Bronchial epithelial cell (primary cell): ENCODE data around the gene RABGAP1L. TPM values are rescaled to one million over a fixed set of nuclear protein-coding genes. Genes with fewer than 3 reads are reported as not detected.

ENCODE experiments used
- DNase-seq: peaks from one replicate; pipeline ENCODE4 v3.0.0-alpha.2; 2010; ENCODE audit warnings: low read depth
- FAIRE-seq: peaks from 2 replicates; lab custom pipeline; 2011; peaks lifted over from hg19 to GRCh38; lab: Jason Lieb, UNC
- H3K27me3 ChIP-seq: 2 replicates; pipeline ENCODE4 v1.5.1; 2011; ENCODE audit warnings: low read length; ENCODE audit not compliant: control insufficient read depth, insufficient read depth
- H3K36me3 ChIP-seq: 2 replicates; pipeline ENCODE4 v1.5.1; 2011; ENCODE audit warnings: low read length; ENCODE audit not compliant: control insufficient read depth, insufficient read depth
- H3K4me3 ChIP-seq: 2 replicates; pipeline ENCODE4 v1.5.1; 2011; ENCODE audit warnings: mild to moderate bottlenecking, low read depth, low read length, control low read depth
- CTCF ChIP-seq: IDR thresholded peaks from 2 replicates; pipeline ENCODE4 v1.5.1; 2011; ENCODE audit warnings: mild to moderate bottlenecking, moderate library complexity, low read length, control low read depth, inconsistent platforms; ENCODE audit not compliant: insufficient read depth, severe bottlenecking
- total RNA-seq: library from RNA; depleted of rRNA; stranded (reverse); fragments of >200 nt; gene quantifications from 2 replicates; pipeline ENCODE4 v1.2.1, GENCODE V29; 2014

Gene RABGAP1L
- total RNA-seq, 1 donor from 2014 or later: 37.4 TPM

- FAIRE-seq (no peak), DNase-seq (peak; percentile 56)
- no peak for TF ChIP-seq CTCF
- no peaks in the 10 kb centered on the region for H3K36me3 ChIP-seq
- H3K4me3 ChIP-seq: no peak overlapping the region
- no peaks in the 10 kb centered on the region for H3K27me3 ChIP-seq
Observed at GRCh38 chr1:174740249-174740968, 581.1 kb downstream of the RABGAP1L start.

GRCh38 chr1:174742805-174743653 lies 583.7 kb downstream of the RABGAP1L start:
- no peaks in the 10 kb centered on the region for H3K27me3 ChIP-seq
- FAIRE-seq (no peak), DNase-seq (no peak)
- no peak for TF ChIP-seq CTCF
- H3K36me3 ChIP-seq: no peaks in the 10 kb centered on the region
- no peak overlapping the region for H3K4me3 ChIP-seq

- Histone ChIP-seq H3K4me3 (no peak overlapping the region), H3K36me3 (no peaks in the 10 kb centered on the region), H3K27me3 (no peaks in the 10 kb centered on the region)
- TF ChIP-seq CTCF: peak; percentile 52
- FAIRE-seq (no peak), DNase-seq (peak; percentile 57)
Observed at GRCh38 chr1:174743654-174744561, 584.6 kb downstream of the RABGAP1L start.

- no peak for TF ChIP-seq CTCF
- DNase-seq (no peak), FAIRE-seq (no peak)
- Histone ChIP-seq H3K4me3 (no peak overlapping the region), H3K27me3 (no peaks in the 10 kb centered on the region), H3K36me3 (no peaks in the 10 kb centered on the region)
Observed at GRCh38 chr1:174744886-174745285, 585.6 kb downstream of the RABGAP1L start.

- no peak overlapping the region for H3K4me3 ChIP-seq
- H3K27me3 ChIP-seq: no peaks in the 10 kb centered on the region
- H3K36me3 ChIP-seq: no peaks in the 10 kb centered on the region
- no peak for FAIRE-seq
- TF ChIP-seq CTCF: no peak
- DNase-seq: no peak
Observed at GRCh38 chr1:174746024-174746808, 586.9 kb downstream of the RABGAP1L start.
